Activated CD4-positive, alpha-beta T cell treated with anti-CD3 and anti-CD28 coated beads for 48 hours (primary cell): ENCODE results near the gene PDK3.

Experiments used
- DNase-seq: peaks from one replicate; pipeline ENCODE4 v3.0.0-alpha.2; 2020

Gene PDK3

DNA sequence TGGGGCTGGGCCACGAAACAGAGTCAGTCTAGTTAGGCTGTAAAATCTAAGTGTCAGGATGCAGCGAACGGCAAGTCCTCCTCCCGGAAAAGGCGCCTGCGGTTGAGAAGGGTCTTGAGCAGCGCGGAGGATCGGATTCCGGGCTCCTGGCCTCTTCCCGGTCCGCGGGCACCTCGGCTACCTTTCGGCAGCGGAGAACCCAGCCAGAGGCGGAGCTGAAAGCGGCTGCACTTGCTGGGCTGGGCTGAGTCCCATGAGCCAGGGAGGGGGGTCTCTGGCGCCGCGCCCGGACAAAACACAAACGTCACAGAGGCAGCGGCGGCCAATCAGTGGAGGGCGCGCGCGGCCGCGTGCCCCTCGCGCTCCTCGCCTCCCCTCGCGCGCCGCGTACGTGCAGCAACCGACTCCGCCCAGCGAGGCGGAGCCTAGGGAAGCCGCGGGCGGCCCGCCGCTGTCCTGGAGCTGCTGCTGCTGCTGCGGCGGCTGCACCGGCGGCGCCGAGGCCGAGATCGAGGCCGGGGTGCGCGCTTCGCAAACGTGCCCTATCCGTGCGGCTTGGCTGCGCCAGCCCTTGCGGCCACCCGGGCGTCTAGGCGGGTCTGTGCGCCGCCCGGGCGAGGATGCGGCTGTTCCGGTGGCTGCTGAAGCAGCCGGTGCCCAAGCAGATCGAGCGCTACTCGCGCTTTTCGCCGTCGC, at the start of gene PDK3:
Gene PDK3 (plus strand): TSS at position 451 of the 696 bp plus-strand sequence. CDS start 170 bp downstream, at position 621.
- DNase-seq: peak; percentile 86

DNA sequence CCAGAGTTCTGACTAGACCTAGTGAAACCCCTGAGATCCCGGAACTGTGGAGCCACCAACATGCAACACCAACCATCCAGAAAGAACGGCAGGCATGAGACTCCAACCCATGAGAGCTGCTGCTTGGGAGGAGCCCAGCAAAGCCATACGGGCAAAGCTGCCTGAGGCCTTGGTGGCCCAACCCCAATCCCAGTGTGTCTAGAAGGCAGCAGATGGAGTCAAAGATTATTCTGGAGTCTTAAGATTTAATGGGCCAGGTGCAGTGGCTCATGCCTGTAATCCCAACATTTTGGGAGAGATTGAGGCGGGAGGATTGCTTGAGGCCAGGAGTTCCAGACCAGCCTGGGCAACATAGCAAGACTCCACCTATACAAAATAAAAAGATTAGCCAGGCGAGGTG, 49.2 kb upstream of the PDK3 start:
- DNase-seq: no peak

DNA sequence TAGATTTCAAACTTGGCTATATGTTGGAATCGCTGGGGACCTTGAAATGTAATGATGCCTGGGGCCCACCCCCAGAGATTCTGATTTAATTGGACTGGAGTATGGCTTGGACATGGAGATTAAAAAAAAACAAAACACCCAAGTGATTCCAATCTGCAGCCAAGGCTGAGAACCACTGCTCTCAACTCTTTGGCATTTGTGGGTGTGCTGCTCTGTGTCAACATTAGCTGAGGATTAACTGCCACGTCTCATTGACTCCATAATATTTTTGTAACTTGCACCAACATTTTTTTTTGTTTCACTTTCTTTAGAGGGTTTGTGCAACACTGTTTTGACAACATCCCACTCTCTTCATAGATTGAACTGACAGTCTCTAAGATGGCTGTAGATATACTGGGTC, 41.1 kb upstream of the PDK3 start:
- no peak for DNase-seq

DNA sequence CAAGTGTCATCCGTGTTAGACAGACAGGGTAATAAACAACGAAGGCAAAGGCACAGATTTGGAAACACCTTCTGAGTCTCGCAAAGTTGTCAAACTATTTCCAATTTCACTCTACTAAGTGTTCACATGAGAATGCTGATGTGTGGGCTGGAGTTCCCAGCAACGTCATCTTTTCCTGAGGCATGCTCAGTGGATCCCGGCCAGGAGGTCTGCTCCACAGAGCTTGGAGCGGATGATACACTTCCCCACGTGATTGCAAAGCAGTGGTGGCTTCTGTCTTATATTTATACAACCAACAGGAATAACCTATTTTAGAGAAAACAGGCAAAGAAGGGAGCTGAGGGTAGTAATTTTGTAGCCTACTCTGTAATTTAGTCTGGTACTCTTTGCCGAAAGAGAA, 40.1 kb upstream of the PDK3 start:
- no peak for DNase-seq

DNA sequence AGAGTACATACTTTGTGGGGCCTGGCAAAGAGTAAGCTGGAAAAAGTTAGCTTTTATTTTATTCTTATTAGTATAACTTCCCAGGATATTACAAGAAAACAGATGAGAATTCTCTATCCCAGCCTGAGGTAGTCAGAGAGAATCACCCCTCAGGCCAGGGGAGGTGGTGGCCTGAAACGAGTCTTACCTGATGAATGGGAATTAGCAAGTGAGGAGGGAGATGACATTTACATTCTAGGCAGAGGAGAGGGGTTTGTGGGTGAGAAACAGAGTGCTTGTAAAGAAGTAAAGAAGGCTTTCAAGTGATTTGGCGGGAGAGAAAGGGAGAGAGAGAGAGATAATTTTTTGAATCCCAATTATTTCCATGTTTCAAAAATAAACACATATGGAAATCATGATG, 39.3 kb upstream of the PDK3 start:
- DNase-seq: no peak

DNA sequence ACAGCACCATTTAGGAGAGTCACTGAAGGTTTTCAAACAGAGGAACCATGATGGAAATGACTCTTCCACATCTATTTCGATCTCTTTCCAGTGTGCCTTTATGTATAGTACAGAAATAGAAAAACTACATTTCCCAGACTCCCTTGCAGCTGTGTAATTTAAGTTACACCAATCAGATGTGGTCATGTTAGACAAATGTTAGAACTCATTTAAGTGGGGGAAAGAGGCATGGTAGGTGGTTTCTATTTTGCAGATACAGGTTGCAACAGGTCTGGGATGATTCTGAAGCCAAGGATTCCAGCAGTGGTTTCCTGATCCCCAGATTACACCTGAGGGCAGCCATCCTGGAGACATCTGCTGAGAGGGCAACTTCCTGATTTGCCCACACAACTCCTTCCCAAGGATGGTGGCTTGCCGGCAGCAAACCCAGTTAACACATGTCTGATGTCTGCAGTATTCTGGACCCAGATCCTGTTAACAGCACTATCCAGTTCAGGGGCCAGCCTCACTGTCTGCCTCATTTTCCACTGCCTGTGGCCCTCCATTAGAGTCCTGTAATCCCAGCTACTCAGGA, 38.7 kb upstream of the PDK3 start:
- DNase-seq: no peak

DNA sequence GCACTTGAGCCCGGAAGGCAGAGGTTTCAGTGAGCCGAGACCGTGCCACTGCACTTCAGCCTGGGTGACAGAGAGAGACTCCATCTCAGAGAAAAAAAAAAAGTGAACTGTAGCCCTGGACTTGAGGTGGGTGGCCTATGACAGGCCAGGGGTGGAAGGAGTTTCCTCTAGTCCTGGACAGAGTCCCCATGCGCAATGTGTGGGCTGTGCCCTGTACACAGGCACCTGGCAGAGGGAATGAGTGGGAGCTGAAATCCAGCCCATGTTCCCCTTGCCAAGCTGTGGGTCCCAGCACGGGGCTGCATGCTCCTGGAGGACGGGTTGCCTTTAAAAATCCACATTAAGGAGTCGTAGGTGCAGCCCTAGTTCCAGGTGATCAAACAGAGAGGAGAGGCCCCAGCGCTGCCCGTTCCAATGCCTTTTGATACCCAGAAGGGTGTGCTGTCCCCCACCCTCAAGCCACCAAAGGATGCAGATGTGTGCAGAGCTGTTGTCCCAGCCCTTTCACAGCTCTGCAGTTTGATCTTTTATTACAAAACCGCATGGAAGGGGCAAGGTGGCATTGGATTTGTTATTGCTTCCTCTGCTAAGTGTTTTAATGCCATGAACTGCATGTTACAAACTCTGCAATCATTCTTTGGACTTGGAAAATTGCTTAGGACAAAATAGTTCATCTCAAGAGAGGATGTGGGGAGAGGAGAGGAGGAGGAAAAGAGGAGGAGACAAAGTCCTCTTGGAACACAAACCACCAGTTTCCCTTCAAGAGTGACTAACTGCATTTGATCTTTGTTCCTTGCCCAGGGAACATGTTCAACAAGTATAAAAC, 38.0 kb upstream of the PDK3 start:
- DNase-seq: no peak

DNA sequence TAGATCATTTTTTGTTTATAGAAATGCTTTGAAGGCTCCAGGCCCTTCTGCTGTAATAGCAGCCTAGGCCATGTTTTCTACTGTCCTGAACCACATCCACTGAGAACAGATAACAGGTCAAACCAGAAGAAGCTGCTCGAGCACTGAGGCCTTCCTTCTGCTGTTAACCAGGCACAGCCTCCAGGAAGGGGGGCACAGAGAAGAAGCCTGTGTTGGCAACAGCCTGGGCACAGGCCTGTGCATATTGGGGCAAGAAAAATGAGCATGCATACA, 37.4 kb upstream of the PDK3 start:
- no peak for DNase-seq

DNA sequence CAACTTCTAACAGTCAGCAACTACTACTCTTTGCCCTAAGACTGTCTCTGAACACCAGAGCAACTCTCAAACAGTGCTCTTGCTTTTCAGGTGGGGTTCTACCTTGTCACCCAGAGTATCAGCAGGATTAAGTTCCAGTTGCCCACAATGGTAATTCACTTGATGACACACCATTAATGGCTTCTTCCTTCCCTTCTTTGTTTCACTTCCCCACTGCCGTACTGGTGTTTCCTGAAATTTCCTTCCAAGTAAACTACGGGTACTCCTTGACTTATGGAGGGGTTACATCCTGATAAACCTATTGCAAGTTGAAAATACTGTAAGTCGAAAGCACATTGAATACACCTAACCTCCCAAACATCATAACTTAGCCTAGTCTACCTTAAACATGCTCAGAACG, 36.6 kb upstream of the PDK3 start:
- DNase-seq: no peak

DNA sequence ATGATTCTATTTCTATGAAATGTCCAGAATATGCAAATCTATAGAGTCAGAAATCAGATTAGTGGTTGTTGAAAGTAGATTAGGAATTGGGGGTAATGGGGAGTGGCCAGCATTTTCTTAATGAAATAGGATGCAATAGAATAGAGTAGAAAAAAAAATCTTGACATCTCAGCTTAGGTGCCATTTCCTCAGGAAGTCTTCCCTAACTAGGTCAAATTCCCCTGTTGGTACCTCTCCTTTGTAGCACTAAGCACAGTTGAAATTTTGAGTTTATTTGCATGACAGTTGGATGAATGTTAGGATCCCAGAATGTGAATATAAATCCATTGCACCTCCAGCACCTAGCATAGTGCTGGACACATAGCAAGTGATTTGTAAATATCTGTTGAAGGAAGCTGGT, 30.0 kb upstream of the PDK3 start:
- no peak for DNase-seq

DNA sequence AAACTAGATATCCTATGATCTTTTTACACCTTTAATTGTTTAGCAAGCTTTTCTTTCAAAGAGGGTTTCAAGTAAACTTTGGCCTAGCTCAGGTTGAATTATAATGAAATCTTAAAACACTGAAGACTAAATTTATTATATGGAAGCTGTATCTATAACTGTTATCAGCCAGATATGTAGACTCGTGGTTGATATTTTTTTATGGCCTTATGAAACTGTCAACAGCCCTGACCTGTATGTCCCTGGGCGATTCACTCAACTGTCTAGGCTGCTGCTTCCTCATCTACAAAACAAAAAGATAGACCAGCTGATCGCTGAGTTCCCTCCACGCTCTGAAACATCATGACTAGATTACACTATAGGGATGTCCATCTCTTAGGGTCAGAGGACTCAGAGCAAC, 21.2 kb upstream of the PDK3 start:
- no peak for DNase-seq

DNA sequence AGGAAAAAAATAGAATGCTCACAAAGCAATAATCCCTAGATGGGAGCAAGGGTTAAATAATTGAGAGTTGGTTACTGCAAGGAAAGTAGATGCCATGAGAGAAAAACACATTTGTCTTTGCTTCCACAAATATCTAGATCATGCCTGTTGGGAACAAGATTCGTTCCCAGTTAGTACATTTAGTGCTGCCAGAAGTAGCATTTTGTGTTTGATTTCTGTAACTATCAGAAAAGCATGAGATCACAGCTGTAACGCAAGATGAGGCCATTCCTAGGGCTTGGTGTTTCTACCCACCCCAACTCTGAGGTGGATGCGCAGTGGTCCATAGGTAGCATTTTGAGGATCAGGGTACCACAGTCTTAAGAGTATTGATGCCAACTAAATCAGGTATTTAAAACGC, 20.4 kb upstream of the PDK3 start:
- no peak for DNase-seq

DNA sequence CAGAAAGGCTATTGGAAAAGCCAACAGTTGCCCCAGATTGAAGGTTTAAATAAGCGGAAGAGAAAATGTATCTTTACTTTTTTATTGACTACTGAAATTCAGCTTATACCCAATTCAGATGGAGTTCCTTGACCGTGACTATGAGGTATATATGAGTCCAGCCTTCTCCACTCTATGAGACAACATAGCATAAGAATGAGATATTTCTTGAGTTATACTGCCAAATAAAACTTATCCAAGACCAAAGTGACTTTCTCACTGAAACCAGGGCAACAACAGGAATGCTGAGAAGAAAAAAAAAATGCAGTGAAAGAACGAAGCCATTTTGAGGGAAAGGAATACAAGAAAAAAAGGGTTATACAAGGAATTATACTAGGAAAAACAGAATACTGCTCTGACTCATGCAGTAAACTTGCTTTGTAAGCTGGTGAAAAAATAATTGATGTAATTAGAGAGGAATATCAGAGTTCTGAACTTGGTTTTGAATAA, 16.3 kb upstream of the PDK3 start:
- DNase-seq: no peak

DNA sequence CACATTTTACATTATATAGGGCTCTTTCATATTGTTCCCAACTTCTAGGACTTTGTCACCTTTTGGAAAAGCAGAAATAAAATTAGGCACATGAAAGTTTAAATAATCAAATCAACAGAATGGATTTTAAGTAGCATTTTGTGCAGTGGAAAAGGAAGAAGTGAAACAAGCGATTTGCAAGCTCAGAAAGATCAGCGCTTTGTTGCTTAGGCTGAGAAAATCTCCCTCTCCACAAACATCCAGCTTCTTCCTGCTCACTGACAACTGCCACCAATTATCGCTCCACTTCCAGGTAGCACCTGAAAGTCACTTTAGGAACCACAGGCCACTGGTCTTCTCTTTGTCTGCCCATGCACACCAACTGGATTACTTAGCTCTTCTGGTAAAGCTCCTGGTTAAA, 2.0 kb upstream of the PDK3 start:
- no peak for DNase-seq

DNA sequence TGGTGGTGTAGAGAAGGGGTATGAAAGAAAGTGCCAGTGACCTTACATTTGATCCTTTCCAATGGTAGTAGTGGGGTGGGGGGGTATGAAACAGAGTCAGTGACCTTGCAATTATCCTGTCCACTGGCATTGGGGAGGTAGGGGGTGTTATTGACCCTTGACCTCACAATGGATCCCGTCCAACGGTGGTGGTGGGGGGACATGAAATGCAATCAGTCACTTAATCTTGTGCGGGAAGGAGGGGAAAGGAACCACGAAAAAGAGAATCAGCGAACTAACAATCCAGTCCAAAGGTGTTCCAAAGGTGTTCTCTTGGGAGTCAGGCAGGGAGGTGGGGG, 619 bp upstream of the PDK3 start:
- DNase-seq: no peak

DNA sequence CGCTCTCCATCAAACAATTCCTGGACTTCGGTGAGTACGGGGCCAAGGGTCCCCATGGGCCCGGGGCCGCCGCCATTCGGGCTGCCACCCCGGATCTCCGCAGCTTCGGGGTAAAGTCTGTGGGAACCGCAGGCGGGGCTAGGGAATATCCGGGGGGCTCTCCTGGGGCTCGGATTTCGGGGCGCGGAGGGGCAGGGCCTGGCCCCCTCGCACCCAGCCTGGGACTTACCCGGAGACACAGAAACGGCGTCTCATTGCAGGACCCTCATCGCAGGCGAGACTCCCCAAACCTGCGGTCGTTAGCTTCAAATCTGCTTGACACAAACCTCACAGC, 413 bp downstream of the PDK3 start:
- DNase-seq: peak; percentile 5

DNA sequence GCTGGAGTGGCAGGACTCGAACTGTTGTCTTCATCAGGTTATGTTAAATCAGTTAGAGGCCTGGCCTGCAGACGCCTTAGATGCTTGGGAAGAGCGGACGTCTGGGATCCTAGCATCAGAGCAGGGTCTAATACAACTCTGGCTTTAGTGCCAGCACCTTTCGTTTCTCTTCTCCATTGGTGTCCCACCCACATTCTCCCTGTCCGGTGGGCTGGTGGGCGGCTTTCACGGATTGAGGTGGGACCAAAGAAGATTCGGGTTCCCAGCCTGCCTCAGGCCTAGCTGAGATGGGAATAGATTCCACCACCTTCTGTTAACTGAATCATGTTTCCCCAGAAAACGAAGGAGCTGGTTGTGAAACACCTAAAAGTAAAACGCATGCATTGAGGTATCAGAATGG, 939 bp downstream of the PDK3 start:
- no peak for DNase-seq

DNA sequence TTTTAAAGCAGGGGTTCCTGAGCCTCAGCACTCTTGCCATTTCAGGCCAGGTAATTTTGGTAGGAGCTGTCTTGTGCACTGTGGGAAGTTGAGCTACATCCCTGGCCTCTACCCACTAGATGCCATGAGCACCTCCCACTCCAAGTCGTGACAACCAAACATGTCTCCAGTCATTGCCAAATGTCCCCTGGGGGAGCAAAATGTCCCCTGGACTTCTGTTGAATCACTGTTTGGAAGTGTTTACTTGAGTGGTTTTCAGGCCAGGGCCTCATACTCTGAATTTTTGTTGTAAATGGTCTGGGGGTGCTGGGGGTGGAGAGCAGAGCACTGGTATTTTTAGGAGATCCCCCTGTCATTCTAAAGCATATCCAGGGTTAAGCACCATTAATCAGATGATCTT, 3.2 kb downstream of the PDK3 start:
- DNase-seq: no peak

DNA sequence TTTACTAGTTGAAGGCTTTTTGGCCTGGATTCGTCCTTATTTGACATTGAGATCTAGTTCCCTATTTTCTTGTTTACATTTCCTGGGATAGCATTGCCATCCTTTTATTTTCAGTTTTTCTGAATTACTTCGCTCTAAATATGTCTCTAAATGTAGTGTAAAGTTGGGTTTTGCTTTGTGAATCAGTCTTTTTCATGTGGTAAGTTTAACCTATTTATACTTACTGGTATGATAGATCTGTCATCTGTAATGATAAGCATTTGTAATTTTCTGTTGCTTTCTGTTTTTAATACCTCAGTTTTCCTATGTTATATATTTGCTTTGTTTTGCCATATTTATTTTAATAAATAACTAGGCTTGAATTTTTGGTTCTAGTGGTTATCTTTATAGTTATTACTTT, 6.7 kb downstream of the PDK3 start:
- DNase-seq: no peak

DNA sequence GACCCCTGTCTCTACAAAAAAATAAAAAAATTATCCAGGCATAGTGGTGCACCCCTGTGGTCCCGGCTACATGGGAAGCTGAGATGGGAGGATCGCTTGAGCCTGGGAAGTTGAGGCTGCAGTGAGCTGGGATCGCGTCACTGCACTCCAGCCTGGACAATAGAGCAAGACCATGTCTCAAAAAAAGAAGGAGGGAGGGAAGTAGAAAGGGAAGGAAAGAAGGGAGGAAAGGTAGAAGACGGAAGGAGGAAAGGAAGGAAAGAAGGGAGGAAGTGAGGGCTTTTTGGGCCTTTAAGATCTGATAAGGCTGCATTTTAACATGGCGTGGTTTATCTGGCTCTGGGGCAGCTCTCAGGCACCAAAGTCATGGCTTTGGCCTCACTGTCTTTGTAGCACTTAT, 10.4 kb downstream of the PDK3 start:
- DNase-seq: no peak

DNA sequence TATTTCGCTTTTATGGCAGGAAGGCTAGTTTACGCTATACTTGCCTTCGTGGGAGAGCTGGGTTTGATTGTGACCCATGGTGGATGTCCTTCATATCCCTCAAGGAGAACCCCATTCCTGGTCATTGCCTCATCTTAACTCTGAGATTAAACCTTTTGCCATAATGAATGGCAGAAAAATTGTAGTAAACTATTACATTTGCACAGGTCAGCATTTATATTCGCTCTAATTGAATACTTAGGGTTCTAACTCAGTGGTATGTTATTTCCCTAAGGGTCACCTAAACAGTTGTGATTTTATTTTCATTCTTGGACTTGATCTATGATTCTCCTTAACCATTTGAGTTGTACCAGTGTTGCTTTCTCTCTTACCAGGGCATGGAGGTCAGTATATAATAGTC, 13.4 kb downstream of the PDK3 start:
- DNase-seq: no peak

DNA sequence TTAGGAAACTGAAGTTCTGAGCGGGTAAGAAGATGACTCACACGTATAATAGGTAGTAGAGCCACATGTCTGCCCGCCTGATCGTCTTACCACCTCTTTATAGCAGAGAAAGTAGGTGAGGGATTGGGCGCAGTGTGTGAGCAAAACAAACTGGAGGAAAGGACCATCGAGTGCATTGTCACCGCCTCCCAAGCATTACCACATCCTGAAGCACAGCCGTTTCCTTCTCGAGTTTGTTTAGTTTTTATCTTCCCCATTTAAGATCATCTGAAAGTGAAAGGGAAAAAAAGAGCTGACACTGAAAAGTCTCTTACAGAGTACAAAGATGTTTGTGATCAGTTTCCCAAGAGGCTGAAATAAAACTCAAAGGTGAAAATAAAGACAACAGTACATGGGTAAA, 14.8 kb downstream of the PDK3 start:
- peak; percentile 74 for DNase-seq

DNA sequence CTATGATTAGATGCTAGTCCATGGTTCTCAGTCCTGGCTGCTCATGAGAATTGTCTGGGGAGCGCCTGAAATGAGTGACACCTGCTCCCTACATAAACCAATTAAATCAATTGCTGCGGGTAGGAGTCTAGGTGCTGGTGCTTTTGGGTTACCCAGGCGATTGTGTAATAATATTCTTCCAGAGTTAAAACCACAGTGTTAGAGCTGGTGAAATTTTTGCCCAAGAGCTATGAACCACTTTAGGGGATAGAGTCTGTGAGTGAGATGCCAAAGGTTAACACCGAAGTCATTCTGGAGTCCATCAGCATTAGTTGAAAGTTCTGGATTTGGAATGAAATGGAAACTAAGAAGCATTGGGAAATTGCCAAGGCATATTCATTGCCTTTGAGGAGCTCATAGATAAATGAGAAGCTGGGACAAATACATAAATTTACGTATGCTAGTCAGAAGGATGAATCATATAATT, 15.3 kb downstream of the PDK3 start:
- DNase-seq: no peak

DNA sequence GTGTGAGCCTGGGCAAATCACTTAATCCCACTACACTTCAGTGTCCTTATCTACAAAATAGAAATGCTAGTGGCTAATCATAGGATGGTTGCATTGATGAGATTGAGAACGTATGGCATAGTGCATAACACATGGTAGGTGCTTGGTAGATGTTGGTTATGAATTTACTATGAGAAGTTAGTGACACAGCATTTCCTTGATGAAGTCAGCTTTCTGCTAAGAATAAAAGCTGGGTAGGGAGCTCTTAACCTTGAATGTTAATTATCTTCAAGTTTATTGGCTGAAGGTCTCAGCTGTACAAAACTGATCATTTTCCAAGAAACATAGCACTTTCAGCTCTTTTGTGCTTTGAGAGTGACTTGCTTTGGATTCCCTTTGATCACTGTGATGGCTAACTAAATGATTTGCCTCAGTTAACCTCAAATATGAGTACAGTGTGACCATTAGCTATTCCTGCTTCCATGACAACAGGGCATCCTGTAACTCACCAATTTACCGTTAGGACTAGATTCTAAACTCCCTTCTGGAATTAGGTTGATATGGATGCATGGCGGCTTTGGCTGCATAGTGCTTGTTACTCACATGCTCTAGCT, 17.8 kb downstream of the PDK3 start:
- DNase-seq: no peak
